Central memory CD4-positive, alpha-beta T cell (primary cell): ENCODE measurements around the gene CTNNA2.

Experiments
- DNase-seq: peaks from one replicate; pipeline ENCODE4 v3.0.0; 2022

The CTNNA2 gene

DNA sequence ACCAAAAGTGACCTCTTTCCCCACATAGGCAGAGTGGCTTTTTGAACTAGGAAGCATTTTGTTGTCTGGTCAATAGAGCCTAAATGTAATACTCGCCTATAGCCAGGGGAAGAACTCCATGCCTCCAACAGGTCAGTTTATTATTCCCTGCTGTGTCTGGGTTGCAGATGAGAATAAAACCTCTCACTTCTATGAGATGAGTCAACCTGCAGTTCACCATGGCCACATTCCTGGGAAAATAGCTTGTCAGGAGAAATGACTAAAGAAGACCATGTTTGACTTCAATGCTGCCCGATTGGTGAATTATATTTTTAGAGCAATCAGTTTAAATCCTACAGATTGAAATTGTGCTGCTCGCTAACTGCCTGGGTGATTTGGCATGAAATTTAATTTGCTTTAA lies 838.4 kb downstream of the CTNNA2 start:
- no peak for DNase-seq

DNA sequence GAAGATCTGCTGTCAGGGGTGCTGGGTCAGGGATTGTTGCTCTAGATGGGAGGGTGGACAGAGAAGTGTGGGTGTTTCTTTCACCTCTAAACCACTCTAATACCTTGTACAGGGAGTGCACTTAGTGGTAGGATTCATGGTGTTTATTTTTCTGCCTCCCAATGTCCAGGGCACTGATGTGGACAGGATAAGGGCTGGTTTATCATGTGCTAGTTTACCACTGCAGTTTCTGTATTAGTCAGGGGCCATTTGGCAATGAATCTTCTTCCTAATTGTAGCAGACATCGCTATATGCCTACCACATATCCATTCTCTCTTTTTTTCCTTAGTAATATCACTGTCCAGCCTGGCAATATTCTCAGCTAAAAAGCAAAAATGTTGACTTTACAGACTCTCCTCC lies 842.0 kb downstream of the CTNNA2 start:
- DNase-seq, result no peak

DNA sequence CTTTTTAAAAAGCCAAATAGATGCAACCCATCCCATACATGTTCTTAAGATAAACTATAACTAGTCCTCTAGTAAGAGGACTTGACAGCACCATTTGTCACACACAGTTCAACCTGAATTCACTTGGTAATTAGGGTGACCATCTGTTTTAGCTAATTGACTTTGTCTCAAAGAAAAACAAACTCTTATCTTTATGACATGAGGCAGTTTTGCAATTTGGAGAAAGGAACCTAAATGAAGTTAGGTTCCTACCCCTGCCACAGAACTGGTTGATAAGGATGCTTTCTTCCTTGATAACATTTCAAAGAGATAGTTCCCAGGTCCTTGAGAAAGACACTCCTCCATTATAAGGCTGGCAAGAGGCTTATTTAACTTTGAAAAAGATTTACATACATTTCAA lies 849.1 kb downstream of the CTNNA2 start:
- DNase-seq, result no peak

DNA sequence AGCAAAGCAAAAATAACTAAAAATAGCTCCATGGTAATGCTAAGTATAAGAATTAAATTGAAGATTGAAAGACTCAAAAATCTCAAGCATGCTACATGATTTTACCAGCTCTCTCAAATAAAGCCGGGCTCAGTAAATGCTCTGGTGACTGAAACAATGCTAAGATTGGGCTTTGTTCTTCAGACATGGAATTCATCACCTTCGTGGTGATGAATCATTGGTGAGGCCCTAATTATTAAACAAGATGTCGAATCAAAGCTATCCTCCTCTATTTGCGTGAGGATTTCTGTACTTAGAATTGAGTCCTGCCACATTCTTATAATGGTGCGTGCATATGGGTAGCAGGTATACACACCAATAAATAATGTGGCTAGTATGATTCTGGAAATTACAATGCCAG lies 850.5 kb downstream of the CTNNA2 start:
- DNase-seq, result no peak

DNA sequence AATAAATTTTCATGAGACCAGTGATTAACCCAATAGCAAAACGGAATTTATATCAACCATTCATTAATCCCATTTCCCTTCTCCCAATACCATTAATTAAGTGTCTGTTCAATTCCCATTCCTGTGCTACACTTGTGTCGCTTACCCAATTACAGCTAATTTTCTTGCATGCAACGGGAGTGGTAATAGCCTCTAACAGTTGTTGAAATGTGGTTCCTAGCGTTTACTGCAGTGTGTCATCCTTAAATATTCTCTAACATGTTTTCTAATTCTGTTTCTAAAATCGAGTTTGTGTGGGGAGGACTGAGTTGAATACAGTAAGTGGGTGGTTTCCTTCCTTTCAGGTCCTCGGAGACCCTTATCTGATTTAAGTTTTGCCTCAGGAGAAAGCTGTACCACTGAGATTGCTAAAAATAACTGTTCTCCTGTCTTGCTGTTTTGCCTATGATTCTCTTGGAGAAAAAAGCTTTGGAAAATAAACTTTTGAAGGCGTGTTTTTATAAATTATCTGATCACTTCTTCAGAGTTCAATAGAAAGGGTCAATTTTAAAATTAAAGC lies 851.0 kb downstream of the CTNNA2 start:
- DNase-seq, result no peak

DNA sequence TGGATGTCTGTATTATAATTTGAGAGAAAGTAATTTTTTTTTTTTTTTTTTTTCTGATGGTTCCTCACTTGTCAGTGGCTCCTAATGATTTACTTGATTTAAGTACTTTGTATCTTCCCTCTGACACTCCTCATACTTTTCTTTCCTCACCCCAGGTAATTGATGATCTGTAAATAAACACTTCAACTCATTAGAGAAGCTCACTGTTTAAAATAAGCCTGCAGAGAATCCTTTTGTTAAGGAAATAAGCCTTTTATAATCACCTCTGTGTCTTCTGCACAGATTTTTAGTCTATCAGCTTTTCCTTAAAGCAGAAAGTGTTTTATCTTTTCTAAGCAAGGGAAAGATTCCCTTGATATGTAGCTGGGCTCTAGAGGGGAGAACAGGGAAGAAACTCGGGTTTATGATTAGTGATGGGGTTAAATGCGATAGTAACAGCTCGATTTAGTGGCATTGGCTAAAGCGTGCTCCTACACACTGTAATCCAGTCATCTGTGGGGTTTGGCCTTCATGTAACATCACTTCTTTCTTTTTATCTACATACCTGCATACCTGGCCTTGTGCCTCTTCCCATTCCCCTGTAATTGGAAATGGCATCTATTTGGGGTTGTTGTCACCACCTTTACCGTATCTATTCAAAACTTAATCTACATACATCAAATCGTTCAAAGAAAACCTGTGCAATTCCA lies 851.8 kb downstream of the CTNNA2 start:
- DNase-seq, result no peak

DNA sequence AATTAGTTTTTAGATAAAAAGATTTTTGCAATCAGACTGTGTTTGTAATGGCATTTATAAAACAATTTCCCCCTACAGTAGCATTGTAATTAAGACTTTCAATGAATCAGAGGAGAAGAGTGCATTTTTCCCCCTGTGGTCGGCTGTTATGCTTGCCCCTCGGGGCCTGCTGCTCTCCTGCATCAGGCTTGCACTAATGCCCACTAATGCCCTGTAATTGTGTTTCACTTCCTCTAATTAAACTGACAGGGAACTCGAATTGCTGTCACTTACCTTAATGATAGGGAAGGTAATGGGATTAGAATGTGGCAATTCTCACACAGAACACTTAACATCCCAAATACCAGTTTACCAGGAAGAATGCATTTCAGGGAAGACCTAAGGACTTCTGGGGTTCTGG lies 852.9 kb downstream of the CTNNA2 start:
- no peak for DNase-seq

DNA sequence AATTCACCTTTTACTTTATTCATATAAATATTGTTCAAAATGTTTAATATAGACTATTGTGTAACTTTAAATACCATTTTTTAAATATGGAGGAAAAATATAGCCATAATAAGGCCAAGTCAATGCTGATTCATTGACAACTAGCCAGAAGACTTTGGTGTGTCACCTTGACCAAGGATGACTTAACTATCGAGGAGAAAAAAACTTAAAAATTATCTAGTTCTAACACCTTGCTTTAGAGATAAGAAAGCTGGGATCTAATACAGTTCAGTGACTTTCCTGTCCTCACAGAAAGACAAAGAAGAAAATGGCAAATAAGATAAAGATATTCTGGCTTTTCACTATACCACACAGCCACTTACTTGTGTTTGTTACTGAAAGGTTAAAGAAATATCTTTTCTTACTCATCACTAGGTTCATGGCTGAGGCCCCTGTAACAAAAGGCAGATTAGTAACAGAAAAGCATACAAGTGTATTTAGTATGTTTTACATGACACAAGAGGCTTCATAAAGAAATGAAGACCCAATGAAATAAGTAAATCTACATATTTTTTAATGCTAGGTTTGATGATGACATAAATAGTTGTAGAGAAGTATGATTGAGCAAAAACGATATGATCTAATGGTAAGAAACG lies 857.6 kb downstream of the CTNNA2 start:
- no peak for DNase-seq

DNA sequence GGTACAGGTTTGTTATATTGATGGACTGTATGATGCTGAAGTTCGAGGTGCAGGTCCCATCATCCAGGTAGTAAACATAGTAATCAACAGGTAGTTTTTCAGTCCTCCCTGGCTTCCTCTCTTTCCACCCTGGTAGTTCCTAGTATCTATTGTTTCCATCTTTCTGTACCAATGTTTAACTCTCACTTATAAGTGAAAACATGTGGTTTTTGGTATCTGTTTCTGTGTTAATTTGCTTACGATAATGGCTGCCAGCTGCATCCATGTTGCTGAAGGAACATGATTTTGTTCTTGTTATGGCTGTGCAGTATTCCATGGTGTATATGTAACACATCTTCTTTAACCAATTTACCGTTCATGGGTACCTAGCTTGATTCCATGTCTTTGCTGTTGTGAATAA lies 861.3 kb downstream of the CTNNA2 start:
- no peak for DNase-seq

DNA sequence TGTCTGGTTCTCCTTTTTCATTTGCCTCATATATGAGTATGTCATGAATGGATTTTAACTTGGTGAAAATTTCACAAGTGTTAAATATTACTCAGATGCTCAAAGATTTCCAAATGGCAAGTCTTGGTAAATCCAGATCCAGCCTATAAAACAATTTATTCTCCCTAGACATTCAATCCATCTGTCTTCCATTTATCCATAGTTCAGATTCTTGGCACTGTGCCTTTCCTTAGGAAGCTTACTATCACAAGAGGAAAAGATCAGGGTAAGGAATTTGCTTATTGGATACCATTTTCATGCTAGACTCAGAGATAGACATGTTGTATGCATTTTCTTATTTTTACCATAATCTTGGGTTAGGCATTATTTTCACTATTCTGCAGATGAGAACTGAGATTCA lies 864.2 kb downstream of the CTNNA2 start:
- DNase-seq, result no peak

DNA sequence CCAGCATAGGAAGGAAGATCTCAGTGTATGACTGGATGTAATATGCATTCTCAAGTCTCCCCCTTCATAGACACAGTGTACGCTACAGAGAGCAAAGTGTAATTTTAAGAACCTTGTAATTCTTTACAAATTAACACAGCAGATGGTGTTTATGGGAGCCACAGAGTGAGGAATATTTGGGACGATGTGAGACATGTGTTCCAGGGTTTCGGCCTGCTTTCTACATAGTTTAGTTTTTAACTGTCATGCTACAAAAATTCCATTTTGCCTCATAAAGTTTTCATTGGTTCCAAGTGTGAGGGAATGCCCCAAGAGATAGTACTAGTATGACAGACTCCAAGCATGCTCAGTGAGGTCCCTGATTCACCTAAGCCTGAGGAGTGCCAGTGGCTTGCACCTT lies 867.9 kb downstream of the CTNNA2 start:
- no peak for DNase-seq

DNA sequence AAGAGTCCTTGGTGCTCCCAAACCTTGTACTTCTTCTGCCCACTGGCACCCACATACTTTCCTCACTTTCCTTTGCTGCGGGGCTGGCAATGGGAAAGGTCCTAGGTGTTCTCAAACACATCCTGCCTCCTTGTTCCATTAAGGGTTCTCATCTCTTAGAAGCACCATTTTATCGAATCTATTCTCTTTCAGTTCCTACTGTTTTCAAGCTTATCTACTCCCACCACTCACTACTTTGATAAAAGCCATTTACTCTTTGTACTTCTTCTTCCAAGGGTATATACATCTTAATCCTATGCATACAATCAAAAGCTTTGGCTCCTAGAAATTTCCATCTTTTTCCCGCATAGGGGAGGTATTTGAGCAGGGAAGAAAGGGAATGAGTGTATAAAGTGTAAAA lies 868.8 kb downstream of the CTNNA2 start:
- DNase-seq, result no peak

DNA sequence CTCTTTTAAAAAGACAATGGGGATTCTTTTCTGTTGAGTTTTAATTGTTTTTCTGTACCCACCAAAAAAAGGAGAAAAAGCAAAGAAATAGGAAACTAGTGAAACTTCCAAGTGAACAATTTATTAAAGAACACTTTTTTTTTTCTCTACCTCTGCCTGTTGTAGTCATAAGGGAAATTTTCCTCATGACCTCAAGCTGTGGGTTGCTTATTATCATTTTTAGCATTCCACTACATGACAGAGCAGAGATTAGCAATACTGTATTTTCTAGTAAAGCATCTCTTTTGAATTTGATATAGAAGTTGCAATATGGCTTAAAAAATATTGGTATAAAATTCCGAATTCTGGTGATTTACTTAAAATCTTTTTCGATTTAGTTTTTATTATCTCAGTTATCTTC lies 879.6 kb downstream of the CTNNA2 start:
- no peak for DNase-seq

DNA sequence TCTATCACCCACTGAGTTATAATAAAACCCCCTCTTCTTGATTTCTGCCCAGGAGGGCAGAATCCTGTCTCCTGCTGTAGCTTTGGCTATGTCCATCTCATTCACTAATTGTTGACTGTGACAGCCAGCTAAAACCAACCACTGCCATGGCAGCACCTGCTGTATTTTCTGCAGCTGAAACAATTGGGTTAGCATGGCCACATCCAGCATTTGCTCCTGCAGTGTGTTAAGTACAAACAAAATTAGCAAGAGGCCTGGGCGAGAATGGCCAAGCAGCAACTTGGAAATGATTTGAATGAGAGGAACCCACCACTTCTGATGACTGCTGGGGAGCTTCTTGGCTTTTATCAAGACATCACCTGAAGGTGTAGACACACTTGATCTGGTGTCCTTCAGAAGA lies 881.1 kb downstream of the CTNNA2 start:
- no peak for DNase-seq

DNA sequence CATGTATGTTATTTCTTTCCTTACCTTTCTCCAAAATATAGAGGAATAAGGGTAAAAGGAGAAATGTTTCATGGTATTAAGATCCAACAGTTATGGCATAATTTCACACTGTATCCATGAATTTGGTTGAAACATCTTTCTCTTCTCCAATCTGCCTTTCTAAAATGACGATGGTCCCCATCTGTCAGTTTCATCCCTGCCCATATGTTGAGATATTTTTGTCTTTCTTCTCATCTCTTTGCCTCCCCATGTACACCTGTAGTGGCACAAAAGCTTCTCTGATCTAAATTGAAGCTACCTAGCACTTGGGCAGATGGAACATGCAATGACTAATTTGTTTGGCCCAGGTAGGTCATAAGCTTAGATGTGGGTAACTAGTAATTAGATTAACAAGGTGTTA lies 882.4 kb downstream of the CTNNA2 start:
- DNase-seq, result no peak

DNA sequence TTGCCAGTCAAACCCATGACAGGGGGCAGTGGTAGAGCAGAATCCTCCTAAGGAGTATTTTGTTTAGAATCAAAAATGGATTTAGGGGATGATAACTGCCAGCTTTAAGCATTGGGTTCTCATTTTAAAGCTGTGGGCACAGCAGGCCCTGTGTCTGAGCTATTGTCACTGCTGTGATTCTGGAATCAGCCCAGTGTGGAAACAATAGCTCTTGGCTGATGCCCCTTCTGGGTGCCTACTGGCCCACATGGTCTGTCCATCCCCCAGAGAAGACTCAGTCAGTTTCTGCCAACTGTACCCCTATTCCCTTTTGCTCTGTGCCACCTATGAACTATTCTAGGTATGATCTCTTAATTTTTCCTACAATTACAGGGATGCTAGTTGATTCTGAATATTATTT lies 883.4 kb downstream of the CTNNA2 start:
- DNase-seq, result no peak

DNA sequence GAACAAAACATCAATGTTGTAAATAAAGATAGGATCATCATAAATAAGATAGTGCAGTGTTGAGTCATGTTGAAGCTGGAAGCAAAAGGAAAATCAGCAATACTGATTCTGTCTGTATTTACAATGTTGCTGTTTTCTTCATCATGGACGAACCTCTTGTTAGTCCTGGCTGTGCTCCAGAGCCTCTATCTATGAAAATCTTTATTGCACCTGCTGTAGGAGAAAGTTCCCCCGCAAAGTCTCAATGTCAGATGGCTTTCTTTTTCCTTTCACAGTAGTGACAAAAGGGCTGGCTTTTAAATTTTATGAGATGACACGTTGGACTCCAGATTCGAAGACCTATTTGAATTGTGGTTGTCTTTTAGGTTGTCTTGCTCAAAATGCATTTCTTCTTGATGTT lies 890.2 kb downstream of the CTNNA2 start:
- no peak for DNase-seq

DNA sequence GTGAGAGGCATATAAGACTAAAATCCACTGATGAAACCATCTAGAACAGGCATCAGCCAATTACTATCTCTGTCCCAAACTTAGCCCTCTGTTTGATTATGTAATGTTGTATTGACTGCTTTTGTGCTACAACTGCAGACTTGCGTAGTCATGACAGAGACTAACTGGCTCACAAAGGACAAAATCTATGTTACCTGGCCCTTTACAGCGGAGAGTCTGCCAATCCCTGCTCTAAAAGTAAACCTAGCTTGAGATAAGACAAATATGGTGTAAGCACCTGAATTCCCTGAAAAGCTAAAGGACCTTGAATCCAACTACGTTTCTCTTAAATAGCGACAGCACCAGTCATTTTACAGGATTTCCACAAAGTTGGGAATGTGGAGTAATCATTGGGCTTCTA lies 894.5 kb downstream of the CTNNA2 start:
- no peak for DNase-seq

DNA sequence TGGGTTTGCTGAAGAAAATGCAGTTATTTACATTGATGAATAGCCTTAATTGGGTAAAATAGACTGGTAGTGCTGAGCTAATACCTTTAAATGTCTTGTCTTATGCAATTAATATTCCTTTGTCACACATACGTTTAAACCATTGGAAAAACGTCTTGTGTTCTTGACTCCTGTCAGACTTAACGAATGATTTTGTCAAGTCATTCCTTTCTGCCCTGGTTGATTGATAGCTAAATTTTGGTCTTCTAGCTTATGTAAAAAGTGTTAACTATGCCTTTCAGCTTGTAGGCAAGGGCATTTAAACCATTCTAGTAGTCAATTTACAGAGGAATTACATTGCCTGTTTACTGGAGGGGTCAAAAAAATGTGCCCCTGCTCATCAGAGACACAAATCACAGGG lies 897.5 kb downstream of the CTNNA2 start:
- no peak for DNase-seq

DNA sequence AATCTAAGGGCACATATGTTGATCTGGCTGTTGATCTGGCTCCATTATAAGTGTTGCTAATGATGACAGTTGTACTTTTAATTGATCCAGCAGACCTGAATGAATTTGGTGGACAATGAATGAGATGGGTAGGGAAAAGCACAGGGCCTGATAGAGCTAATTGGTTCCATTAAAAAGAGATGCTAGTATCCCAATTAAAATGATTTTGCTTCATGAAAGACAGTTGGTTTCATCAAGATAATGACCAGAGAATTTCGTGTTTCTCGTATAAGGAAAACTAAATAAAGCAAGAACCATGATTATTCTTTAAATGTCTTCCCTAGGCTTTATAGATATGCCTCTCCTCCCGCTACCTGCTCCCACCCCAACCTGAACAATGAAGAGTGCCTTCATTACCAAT lies 900.3 kb downstream of the CTNNA2 start:
- no peak for DNase-seq

DNA sequence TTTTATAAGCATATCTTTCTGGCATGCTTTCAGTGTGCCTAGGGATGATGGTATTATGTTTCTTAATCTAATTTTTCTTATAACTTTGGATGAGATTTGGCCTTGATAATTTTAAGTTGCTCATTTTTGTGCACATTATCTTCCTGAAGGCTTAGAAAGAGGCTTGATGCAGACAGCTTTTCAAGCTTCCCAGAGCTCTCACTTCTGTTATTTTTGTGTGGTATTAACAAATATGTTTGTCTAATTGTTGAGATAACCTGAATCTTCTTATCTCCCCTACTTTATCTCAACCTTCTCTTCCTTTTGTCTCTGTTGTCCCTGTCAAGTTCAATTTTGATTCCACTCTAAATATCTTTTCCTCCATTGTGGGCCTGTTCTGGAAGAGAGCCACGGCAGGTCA lies 904.9 kb downstream of the CTNNA2 start:
- no peak for DNase-seq

DNA sequence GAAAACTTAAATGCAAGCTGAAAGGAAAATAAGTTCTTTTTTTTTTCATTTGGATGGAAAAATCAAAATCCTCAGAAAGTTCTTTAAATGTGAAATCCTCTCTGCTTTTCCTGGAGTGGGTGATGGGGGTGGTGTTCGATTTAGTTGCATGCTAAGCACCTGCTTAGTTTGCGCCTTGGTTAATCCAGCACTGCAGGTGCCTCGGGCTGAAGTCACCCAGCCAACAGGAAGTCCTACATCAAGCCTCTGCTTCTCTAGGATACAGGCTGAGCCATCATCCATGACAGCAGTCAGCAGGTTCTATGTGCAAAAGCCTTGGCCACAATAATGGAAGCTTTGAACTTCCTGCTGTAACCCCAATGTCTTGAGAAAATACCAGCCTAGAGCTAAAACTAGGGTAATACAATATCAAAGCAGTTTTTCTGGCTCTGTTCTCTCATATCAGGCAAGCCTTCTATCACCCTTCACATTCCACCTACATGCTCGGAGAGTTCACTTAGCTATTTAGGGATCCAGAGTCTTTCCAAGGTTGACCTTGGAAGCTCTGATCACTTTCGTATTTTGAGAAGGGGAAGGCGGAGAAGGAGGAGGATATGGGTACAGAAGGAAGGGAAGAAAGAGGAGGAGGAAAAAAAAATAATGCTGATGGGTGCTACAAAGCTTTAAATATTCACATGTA lies 907.8 kb downstream of the CTNNA2 start:
- DNase-seq, result no peak

DNA sequence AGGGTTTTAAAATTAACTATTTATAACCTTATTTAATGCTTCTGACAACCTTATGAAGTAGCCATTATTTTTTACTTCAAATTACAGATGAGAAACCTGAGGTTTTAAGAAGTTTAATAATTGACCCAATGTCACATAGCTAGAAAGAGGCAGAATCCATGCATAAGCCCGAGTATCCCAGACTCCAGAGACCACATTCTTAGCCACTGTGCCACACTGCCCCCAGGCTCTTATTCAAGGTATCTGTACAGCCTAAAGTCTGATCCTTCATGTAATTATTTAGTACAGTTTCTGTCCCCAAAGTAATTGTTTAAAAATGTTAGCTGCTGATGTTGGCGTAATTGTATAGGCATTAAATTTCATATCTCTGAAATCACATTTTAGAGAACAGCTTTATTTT lies 916.4 kb downstream of the CTNNA2 start:
- DNase-seq, result no peak

DNA sequence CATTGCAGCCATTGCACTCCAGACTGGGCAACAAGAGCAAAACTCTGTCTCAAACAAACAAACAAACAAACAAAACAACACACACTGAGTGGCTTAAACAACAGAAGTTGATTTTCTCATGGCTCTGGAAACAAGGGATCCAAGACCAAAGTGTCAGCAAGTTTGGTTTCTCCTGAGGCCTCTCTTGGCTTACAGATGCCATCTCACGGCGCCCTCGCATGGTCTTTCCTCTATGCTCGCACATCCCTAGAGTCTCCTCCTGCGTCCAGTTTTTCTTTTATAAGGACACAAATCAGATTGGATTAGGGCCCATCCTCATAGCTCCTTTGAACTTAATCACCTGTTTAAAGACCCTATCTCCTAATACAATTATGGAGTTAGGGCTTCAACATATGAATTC lies 925.1 kb downstream of the CTNNA2 start:
- no peak for DNase-seq
